HG03097 (cell line): ENCODE data around the gene SLC1A2.

Source experiments
- ATAC-seq: cut with Tn5 transposase; IDR thresholded peaks from one replicate; pipeline ENCODE4 v1.9.1; 2021; ENCODE audit not compliant: unreplicated experiment, low FRiP score

Gene SLC1A2

GRCh38 chr11:35380603-35381002 lies 38.8 kb downstream of the SLC1A2 start:
- no peak for ATAC-seq

- ATAC-seq = no peak
These were observed 42.1 kb downstream of the SLC1A2 start for GRCh38 chr11:35377262-35377661.

- no peak for ATAC-seq
These were observed 42.7 kb downstream of the SLC1A2 start for GRCh38 chr11:35376613-35377012.

- ATAC-seq = no peak
These were observed 43.2 kb downstream of the SLC1A2 start for GRCh38 chr11:35376118-35376510.

GRCh38 chr11:35375332-35376117 lies 43.8 kb downstream of the SLC1A2 start:
- ATAC-seq = no peak

- no peak for ATAC-seq
These were observed 45.9 kb downstream of the SLC1A2 start for GRCh38 chr11:35373284-35373933.

- ATAC-seq = no peak
These were observed 46.6 kb downstream of the SLC1A2 start for GRCh38 chr11:35372565-35373283.

GRCh38 chr11:35367491-35367890 lies 51.9 kb downstream of the SLC1A2 start:
- ATAC-seq = no peak

GRCh38 chr11:35366798-35367197 lies 52.6 kb downstream of the SLC1A2 start:
- no peak for ATAC-seq

GRCh38 chr11:35365961-35366360 lies 53.4 kb downstream of the SLC1A2 start:
- ATAC-seq = no peak

GRCh38 chr11:35365395-35365794 lies 54.0 kb downstream of the SLC1A2 start:
- ATAC-seq = no peak

- ATAC-seq = no peak
These were observed 55.2 kb downstream of the SLC1A2 start for GRCh38 chr11:35363854-35364780.

- ATAC-seq = no peak
These were observed 56.0 kb downstream of the SLC1A2 start for GRCh38 chr11:35363246-35363801.

GRCh38 chr11:35362521-35362980 lies 56.8 kb downstream of the SLC1A2 start:
- no peak for ATAC-seq

GRCh38 chr11:35360055-35360530 lies 59.3 kb downstream of the SLC1A2 start:
- ATAC-seq = no peak

GRCh38 chr11:35359321-35360054 lies 59.9 kb downstream of the SLC1A2 start:
- ATAC-seq = no peak

- no peak for ATAC-seq
These were observed 61.0 kb downstream of the SLC1A2 start for GRCh38 chr11:35358391-35358790.

- no peak for ATAC-seq
These were observed 61.4 kb downstream of the SLC1A2 start for GRCh38 chr11:35357923-35358322.

GRCh38 chr11:35355102-35355749 lies 64.1 kb downstream of the SLC1A2 start:
- ATAC-seq = no peak
